ENCODE data around the gene AFAP1L2. TPM values are rescaled to one million over a fixed set of nuclear protein-coding genes. Genes with fewer than 3 reads are reported as not detected.
A peak's percentile ranks its signal among the peaks of the same experiment; 100 is the strongest.

AFAP1L2 gene
- total RNA-seq, 1 experiment from 2014 or later: 17.6 TPM

DNA sequence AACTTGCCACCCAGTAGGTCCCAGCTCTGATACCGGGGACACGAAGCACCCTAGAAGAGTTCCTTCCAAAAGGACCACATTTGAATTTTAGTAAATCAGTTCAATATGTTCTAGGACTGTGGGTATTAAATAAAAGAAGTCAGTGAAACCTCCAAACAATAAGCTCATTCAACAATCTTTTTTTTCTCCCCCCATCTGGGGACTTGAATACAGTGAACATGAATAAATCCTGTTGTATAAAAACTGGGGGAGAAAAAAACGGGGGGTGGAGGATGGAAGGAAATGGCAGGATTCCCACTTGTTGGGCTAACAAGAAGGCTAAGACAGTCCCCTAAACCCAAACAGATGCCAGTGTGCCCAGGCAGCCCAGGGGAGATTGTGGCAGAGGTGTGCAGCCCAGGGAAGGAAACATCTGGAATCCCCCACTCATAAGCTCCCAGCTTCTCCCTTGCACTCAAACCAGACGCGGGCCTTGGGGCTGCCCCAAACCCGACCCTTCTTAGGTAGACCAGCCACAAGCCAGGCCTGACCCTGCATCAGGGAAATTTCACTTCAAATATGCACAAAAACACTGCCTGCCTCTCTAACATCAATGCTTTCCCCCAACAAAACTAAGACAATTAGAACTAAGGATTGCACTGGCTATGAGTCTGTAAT, 8.8 kb downstream of the AFAP1L2 start:
- no peak for DNase-seq (ENCODE audit: low read depth)
- in situ Hi-C loops (cut with HindIII; ENCODE audit: low pct_unique_long_range_greater_than_20kb, low sequenced_read_pairs): no loop called here

DNA sequence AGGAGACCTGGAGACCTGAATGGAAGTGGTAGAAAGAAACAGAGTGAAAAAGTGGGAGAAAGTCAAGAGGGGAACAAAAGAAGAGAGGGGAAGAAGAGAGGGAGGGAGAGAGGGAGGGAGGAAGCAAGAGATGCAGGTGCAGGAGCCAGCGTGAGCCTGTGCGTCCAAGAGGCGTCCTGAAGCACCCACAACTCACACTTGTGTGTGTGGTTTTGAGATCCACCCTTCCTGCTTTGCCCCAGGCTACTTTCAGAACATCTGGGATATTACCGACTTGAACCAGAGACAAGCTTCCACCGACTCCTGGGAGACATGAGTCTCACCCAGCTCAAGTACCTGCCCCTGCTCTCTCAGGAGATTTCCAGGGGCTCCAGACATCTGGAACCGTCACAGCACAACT, 9.8 kb downstream of the AFAP1L2 start:
- in situ Hi-C loops (cut with HindIII; ENCODE audit: low pct_unique_long_range_greater_than_20kb, low sequenced_read_pairs): no loop called here
- DNase-seq (ENCODE audit: low read depth): no peak

DNA sequence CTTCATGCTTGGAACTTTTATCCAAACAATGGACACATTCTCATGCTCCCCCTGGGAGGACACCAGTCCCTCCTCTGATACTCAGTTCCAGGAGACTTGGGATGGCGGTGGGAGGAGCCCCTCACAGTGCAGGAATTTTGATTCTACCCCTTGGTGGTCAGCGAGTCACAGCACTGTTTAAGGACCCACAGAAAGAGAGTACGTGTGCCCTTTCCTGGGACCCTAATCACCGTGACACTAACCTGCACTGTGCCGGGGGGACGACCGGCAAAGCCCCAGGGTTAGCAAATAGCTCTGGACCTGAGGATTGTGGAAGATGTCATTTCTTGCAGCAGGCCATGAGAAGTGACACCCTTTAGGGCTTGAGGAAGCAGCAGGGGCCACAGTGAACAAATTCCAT, 10.4 kb downstream of the AFAP1L2 start:
- DNase-seq (ENCODE audit: low read depth): no peak

DNA sequence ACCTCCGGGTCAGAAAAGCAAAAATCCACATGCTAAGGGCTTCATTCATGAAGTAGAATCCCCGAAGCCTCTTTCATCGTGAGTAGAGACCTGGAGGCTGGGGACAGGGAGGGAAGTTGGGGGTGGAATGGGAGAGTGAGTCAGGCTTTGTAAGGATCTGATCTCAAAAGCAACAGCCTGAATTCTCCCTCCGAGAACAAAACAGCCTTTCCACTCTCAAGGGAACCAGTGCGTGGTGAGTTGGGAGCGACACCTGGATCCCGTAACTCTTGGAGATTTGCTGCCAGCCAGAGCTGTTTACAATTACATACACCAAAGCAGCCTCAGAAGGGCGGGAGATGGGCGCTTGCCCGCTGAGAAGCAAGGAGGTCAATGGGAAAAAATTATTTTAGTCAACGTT, 10.8 kb downstream of the AFAP1L2 start:
- DNase-seq (ENCODE audit: low read depth): no peak
- in situ Hi-C loops (cut with HindIII; ENCODE audit: low pct_unique_long_range_greater_than_20kb, low sequenced_read_pairs): no loop called here

More for the DNA sequence above, 10.4 kb downstream of the AFAP1L2 start:
- in situ Hi-C loops (cut with HindIII; ENCODE audit: low pct_unique_long_range_greater_than_20kb, low sequenced_read_pairs): no loop called here

DNA sequence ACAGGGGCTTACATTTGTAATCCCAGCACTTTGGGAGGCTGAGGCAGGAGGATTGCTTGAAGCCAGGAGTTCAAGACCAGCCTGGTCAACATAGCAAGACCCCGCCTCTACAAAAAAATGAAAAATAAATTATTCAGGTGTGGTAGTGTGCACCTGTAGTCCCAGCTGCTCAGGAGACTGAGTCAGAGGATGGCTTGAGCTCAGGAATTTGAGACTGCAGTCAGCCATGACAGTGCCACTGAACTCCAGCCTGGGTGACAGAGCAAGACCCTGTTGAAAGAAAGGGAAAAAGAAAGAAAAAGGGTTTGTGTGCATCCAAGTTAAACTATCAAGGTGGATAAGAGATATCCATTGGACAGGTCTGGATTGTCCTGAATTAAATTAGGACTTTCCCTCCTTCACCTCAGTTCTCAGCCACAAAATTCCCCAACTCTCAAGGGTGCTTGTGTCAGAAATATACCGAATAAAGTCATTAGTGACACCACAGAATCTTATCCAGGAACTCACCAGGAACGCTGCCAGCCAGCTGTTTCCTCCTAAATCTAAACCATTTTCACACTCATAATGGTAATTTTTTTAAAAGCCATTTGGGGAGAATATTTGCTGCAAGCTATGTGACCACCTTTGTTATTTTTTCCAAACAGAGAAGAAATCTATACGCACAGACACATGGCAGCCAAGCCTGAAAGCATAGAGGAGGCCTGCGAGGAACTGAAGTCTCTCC, 12.0 kb downstream of the AFAP1L2 start:
- in situ Hi-C loops (cut with HindIII; ENCODE audit: low pct_unique_long_range_greater_than_20kb, low sequenced_read_pairs): no loop called here
- no peak for DNase-seq (ENCODE audit: low read depth)

DNA sequence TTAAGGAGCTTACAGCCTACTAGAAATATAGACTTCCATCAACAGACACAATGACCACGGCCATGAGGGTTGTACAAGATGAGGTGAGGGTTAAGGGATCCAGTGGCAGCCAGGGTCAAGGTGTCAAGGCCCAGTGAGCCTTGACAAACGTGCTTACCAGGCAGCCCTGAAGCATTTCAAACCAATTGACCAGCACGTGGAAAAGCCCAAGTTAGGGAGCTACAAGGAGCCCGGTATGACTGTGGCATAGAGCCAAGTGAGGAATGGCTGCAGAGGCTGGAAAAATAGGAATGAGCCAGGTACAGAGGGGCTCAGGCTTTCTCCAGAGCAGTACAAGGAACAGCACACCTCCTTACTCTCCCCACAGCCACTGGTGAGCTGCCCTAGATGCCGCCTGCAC, 12.7 kb downstream of the AFAP1L2 start:
- no peak for DNase-seq (ENCODE audit: low read depth)
- in situ Hi-C loops (cut with HindIII; ENCODE audit: low pct_unique_long_range_greater_than_20kb, low sequenced_read_pairs): no loop called here

DNA sequence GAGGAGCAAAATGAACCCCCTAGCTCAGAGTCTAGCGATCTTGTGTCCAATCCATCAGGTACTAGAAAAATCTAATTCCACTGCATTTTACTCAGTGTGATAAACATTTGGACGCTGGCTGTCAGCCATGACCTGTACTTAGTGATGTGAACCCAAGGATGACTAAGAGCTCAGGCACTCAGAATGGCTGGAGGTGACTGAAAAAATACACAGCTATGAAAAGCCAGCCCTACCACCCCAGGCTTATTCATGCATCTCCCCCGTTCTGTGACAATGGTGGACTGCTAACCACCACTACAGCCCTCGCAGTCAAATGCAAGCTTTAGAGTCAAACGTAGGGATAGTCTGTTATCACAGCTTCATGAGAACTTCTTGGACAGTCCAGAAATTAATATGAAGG, 14.9 kb downstream of the AFAP1L2 start:
- DNase-seq (ENCODE audit: low read depth): peak; percentile 70
- in situ Hi-C loops (cut with HindIII; ENCODE audit: low pct_unique_long_range_greater_than_20kb, low sequenced_read_pairs): no loop called here

DNA sequence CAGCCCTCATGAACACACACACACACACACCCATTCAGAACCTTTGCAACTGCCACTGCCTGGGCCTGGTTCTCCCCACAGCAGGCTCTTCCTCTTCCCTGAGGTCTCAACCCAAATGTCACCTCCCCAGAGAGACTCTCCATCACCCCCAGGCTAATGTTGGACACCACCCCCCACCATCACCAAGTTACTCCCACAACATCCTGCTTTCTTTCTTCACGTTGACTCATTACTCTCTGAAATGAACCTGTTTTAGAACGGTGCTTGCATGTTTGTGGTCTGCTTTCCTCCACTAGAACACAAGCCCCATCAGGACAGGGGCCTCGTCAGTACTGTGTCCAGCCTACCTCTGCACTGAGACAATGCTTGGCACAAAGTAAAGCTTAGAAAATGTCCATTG, 16.0 kb downstream of the AFAP1L2 start:
- no peak for DNase-seq (ENCODE audit: low read depth)
- in situ Hi-C loops (cut with HindIII; ENCODE audit: low pct_unique_long_range_greater_than_20kb, low sequenced_read_pairs): no loop called here

DNA sequence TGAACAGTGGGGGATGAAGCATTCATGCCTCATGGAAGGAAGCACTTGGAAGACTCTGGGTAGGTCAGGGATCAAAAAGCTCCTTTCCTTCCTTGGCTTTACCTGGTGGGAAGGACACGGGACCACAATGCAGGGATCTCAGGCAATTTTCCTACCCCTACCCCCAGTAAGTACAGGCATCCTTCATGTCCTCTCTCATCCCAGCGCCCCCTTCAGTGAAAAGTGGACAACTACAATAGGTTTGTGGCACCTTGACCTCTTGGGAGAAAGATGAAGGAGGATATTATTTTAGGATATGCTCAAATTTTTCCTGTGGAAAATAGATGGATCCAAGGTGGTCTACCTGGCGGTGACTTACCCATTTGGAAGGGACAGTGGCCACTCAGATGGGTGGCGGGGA, 16.5 kb downstream of the AFAP1L2 start:
- in situ Hi-C loops (cut with HindIII; ENCODE audit: low pct_unique_long_range_greater_than_20kb, low sequenced_read_pairs): no loop called here
- DNase-seq (ENCODE audit: low read depth): no peak

DNA sequence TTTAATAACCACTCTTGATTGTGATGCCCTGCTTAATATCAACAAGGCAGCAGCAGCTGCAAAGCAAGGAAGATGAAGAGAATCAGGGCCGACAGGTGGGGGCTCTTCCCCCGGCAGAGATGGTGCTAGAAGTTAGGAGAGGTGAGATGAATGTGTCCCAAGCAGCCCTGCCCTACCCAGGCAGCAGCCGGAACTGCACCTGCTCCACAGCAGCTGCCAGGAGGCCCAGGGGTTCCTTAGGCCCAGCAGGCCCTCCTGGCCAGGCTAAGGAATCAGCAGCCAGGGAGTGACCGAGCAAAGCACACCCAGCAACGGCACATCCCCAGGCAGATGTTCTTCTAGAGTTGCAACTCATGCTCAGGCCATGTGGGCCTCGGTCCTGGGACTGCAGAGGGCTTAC, 17.9 kb downstream of the AFAP1L2 start:
- in situ Hi-C loops (cut with HindIII; ENCODE audit: low pct_unique_long_range_greater_than_20kb, low sequenced_read_pairs): no loop called here
- DNase-seq (ENCODE audit: low read depth): no peak

DNA sequence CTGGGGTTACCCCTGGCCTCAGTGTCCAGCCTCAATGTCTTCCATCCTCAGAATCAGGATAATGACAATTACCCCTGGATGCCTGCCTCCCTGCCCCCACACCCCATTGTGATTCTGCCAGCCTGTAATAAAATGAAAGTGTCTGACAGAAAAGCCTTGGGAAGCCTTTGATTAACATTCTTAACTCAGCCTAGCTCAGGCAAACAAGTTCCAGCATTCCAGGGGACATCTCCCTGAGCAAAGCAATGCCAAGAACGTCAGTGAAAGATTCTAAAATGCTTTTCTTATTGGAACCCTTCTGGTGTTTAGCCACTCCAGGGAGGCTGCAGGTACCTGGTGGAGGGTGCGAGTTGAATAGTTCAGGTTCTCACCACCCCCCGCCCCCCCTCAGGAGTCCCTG, 18.7 kb downstream of the AFAP1L2 start:
- no peak for DNase-seq (ENCODE audit: low read depth)
- in situ Hi-C loops (cut with HindIII; ENCODE audit: low pct_unique_long_range_greater_than_20kb, low sequenced_read_pairs): no loop called here

DNA sequence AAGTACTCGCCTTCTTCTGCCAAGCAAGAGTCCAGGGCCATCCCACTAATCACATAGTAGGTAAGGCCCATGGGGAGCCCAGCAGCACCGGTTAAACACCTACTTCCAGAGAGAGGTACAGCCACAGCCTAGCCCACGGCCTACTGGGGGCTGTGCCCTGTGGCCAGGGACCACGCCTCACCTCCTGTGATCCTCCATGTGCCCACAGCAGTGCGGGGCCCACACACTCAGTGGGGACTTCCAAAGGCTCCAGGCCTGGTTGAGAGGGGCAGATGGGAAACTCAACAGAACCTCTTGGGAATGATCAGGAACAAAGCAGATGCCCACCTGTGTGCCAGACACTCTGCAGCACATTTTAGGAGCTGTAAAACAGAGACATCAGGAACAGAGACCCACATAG, 19.7 kb downstream of the AFAP1L2 start:
- in situ Hi-C loops (cut with HindIII; ENCODE audit: low pct_unique_long_range_greater_than_20kb, low sequenced_read_pairs): no loop called here
- DNase-seq (ENCODE audit: low read depth): no peak

DNA sequence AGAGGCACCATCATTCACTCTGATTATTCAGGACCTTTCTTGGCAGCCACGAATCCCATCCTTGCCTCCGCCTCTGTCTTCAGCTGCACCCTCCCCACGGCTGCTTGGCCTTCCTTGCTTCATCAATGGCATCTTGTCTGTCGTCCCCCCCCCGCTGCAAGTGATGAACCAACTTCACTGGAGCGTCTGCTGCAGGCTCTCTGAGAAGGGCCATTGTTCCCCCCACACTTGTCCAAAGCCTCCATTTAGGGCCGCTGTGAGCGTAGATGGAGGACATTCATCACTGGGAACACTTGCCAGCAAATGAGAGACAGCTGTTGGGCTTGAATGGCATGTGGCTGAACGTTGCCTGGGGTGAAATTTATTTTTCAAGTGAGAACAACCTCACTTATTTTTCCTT, 20.1 kb downstream of the AFAP1L2 start:
- DNase-seq (ENCODE audit: low read depth): no peak
- in situ Hi-C loops (cut with HindIII; ENCODE audit: low pct_unique_long_range_greater_than_20kb, low sequenced_read_pairs): no loop called here

DNA sequence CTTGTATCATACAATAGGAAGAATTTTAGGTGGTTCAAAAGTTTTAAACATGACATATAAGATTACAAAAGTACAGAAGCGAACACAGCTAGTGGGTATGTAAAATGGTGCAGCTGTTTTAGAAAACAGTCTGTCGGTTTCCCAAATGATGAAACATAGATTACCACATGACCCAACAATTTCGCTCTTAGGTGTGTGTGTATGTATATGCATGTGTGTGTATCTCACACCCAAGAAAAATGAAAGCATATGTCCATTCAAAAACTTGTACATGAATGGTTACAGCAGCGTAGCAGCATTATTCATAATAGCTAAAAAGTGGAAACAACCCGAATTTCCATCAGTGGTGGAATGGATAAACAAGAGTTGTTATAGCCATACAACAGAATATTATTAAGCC, 23.5 kb downstream of the AFAP1L2 start:
- no peak for DNase-seq (ENCODE audit: low read depth)
- in situ Hi-C loops (cut with HindIII; ENCODE audit: low pct_unique_long_range_greater_than_20kb, low sequenced_read_pairs): no loop called here

DNA sequence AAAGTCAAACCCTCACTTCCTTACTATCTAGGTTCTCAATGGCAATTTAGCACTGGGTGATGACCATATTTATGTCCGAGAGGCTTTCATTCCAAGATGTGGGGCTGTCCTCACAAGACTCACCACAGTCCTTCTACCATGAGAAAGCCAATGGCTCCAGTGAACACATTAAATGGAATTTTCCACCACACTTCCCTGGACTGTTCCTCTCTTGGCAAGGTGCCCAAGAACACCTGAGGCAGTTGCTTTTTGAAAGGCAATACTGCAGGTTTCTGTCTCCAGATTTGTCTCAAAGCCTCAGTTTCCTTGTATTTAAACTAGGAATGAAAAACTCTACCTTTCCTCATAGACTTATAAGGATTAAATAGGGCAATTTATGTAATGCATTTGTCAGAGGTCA, 24.2 kb downstream of the AFAP1L2 start:
- no peak for DNase-seq (ENCODE audit: low read depth)
- in situ Hi-C loops (cut with HindIII; ENCODE audit: low pct_unique_long_range_greater_than_20kb, low sequenced_read_pairs): no loop called here

DNA sequence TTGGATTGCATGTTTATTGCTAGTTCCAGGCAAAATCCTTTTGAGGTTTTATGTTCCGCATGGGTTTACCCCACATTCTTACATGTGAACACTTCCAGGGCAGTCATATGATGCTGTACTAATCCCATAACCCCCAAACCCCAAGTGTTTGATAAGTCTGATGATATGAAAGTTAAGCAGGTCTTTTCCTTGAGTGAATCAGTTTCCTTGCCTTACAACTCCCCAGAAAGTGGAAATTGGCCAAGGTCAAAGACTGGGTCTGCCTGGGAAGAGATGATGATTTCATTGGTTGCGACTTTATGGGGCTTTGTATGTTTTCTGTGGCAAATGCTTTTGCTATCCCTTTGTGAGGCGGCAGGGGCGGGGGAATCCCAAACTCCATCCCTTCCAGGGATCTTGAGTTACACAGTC, 24.7 kb downstream of the AFAP1L2 start:
- DNase-seq (ENCODE audit: low read depth): no peak
- in situ Hi-C loops (cut with HindIII; ENCODE audit: low pct_unique_long_range_greater_than_20kb, low sequenced_read_pairs): no loop called here

DNA sequence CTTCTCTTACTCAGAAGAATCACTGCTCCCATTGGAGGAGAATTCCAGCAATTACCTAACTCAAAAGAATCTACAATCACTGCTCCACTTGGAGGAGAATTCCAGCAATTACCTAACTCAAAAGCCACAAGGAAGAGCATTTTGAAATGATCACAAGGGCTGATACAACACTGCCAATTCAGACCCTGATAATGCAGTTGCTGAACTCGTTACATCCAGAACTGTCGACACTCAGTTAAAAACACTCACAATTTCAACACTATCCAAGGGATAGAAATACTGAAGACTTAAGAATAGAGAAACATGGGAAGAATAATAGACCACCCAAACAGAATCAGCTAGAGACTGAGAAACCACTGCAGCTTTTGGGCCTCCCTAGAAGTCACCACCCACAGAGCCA, 27.8 kb downstream of the AFAP1L2 start:
- in situ Hi-C loops (cut with HindIII; ENCODE audit: low pct_unique_long_range_greater_than_20kb, low sequenced_read_pairs): no loop called here
- DNase-seq (ENCODE audit: low read depth): no peak

DNA sequence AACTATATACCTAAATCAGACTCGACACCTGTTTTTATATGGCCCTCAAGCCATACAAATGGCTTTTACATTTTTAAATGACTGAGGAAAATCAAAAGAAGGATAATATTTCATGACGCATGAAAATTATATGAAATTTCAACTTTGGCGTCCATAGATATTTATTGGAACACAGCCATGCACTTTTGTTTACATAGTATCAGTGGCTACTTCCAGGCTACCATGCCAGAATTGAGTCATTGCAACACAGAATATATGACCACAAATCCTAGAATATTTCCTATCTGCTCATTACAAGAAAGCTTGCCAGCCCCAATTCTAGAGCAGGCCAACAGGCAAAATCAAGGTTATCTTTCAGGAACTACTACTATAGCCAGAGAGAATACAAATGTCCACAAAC, 29.3 kb downstream of the AFAP1L2 start:
- no peak for DNase-seq (ENCODE audit: low read depth)
- in situ Hi-C loops (cut with HindIII; ENCODE audit: low pct_unique_long_range_greater_than_20kb, low sequenced_read_pairs): no loop called here

DNA sequence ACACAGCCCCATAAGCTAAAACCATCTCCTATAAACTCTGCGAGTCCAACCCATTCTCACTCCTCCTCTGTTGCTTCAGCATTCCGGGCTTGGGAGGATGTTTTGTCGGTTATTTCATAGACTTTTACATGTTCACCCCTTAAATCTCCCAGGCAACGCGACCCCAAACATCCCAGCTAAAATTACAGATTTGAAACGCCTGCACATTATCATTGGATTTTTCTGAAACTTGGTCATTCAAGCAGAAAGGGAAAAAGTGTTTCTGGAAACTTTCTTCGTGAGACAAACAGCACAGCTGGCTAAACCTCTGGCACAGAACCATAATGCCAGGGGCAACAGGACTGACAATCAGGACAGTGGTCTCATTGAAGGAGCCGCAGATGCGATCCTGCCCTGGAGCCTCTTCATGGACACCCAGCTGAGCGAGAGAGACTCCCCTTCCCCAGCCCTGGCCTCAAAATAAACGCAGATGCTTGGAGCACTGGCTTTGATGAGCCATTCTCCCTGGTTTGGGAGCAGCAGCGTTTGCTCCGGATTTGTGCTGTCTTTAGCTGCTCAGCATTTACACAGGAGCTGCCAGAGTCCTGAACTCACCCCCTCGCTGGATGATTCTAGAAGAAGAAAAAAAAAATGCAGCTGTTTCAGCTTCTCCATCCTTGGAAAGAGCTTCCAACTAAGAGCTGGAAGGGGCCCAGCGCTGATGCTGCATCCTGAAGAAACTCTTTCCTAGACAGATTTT, 30.1 kb downstream of the AFAP1L2 start:
- DNase-seq (ENCODE audit: low read depth): no peak
- in situ Hi-C loops (cut with HindIII; ENCODE audit: low pct_unique_long_range_greater_than_20kb, low sequenced_read_pairs): no loop called here

Measured in Caki2 (cell line).